Vagina (tissue), 2 donors: ENCODE data around the gene RASSF10. TPM values are rescaled to one million over a fixed set of nuclear protein-coding genes. Genes with fewer than 3 reads are reported as not detected.

Source experiments
- DNase-seq, 2 donors: peaks; one replicate each; pipeline ENCODE4 v3.0.0-alpha.2; 2017; ENCODE audit errors: extremely low spot score in 2 of 2
- H3K27ac ChIP-seq: fragments of 200-600 bp; sonication (generic); one replicate; pipeline ENCODE4 v1.5.1; 2019
- H3K27me3 ChIP-seq: fragments of 200-600 bp; sonication (generic); one replicate; pipeline ENCODE4 v1.5.1; 2019
- H3K36me3 ChIP-seq, 2 donors: fragments of 200-600 bp; sonication (generic); one replicate each; pipeline ENCODE4 v1.5.1; 2017 to 2019
- H3K4me1 ChIP-seq: fragments of 200-600 bp; sonication (generic); one replicate; pipeline ENCODE4 v1.5.1; 2019
- H3K4me3 ChIP-seq, 2 donors: fragments of 200-600 bp; sonication (generic); 1 replicate in 1 of 2; 2 replicates in 1 of 2; pipeline ENCODE4 v1.5.1; 2016 to 2019
- H3K9me3 ChIP-seq: fragments of 200-600 bp; sonication (generic); one replicate; pipeline ENCODE4 v1.5.1; 2019
- POLR2A ChIP-seq, 2 donors: fragments of 450-650 bp; IDR thresholded peaks; one replicate each; pipeline ENCODE4 v1.6.1; 2017; ENCODE audit warnings: antibody characterized with exemption in 2 of 2, mild to moderate bottlenecking in 2 of 2, moderate library complexity in 2 of 2
- POLR2AphosphoS5 ChIP-seq, 2 donors: sonication (generic); formaldehyde crosslinking; IDR thresholded peaks; one replicate each; pipeline ENCODE4 v1.9.0; 2017; ENCODE audit warnings: antibody characterized with exemption in 2 of 2, mild to moderate bottlenecking in 2 of 2, low read depth in 1 of 2; ENCODE audit not compliant: insufficient read depth in 1 of 2
- intact Hi-C: fragments of 100-400 bp; cut with DNase I; formaldehyde crosslinking; loops from one replicate; pipeline ENCODE4 v1.15.1; 2023
- total RNA-seq: library from RNA; depleted of rRNA; stranded (reverse); fragments of >200 nt; gene quantifications from one replicate; pipeline ENCODE4 v1.2.3, GENCODE V29; 2016
- TF ChIP-seq, protein P1 (sequence below), 3 experiments: fragments of 450-650 bp in 2 of 3; fragments of 200-600 bp in 1 of 3; sonication (generic) in 1 of 3; IDR thresholded peaks; one replicate each; pipeline ENCODE4 v1.5.1; 2017 to 2019; ENCODE audit warnings: antibody characterized with exemption in 3 of 3, mild to moderate bottlenecking in 2 of 3, moderate library complexity in 2 of 3

RASSF10 gene
- total RNA-seq: 3.7 TPM

DNA sequence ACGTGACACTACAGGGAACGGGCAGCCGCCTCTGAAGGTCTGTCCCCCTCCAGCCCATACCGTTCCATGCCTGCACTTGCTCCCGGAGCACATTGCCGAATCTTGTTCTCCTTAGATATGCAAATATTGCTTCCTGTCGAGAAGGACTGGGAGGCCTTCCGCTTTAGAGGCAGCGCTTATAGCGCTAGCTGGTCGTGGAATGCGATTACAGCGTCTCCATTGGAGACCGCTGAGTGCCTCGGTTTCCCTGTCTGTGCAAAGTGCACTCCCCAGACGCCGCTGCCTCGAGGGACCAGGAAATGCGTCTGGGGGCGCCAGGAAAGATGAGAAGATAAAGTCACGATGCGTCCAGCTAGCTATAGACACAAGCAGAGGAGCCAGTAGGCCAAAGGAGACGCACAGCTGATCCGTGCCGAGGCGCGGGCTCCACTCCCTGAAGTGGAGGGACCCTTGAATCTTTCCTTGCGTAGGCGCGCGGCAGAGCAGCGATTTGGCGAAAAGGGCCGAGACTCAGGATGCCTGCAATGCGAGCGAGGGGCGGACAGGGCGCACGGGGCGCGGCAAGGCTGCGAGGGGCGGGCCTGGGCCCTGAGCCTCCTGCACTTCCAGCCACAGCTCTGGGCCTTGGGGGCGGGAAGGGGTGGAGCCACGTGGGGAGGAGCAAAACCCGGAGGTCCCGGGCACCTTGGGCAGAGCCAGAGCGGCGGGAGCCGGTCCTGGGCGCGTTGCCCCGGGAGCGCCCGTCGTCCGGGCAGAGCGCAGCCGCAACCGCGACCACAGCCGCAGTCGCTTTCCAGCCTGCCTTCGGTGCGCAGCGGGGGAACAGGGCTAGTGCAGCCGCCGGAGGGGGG, at the start of gene RASSF10:
RASSF10 (plus strand) TSS at position 692 of the 851 bp plus-strand sequence. CDS start 261 bp downstream, outside the sequence.
- no peak within 1 kb of the TSS for H3K27ac ChIP-seq
- H3K9me3 ChIP-seq: no peaks in the 10 kb centered on the region
- H3K27me3 ChIP-seq: peaks cover 10% of the 10 kb centered on the region
- TF ChIP-seq POLR2AphosphoS5 (IDR thresholded peaks at IDR 0.05; ENCODE audit: insufficient read depth in 1 of 2, low read depth in 1 of 2) (peak in 1 of 2 donors; percentile 69), POLR2A (IDR thresholded peaks at IDR 0.05) (peak in 1 of 2 donors; percentile 35)
- TF ChIP-seq, protein P1, sequence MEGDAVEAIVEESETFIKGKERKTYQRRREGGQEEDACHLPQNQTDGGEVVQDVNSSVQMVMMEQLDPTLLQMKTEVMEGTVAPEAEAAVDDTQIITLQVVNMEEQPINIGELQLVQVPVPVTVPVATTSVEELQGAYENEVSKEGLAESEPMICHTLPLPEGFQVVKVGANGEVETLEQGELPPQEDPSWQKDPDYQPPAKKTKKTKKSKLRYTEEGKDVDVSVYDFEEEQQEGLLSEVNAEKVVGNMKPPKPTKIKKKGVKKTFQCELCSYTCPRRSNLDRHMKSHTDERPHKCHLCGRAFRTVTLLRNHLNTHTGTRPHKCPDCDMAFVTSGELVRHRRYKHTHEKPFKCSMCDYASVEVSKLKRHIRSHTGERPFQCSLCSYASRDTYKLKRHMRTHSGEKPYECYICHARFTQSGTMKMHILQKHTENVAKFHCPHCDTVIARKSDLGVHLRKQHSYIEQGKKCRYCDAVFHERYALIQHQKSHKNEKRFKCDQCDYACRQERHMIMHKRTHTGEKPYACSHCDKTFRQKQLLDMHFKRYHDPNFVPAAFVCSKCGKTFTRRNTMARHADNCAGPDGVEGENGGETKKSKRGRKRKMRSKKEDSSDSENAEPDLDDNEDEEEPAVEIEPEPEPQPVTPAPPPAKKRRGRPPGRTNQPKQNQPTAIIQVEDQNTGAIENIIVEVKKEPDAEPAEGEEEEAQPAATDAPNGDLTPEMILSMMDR (IDR thresholded peaks at IDR 0.05): no peak
- peaks cover 22% of the 10 kb centered on the region for H3K4me1 ChIP-seq
- H3K4me3 ChIP-seq: peak within 1 kb of the TSS; percentile 39 to 46
- intact Hi-C loops: no loop called here
- no peaks in the 10 kb centered on the region for H3K36me3 ChIP-seq
- no peak for DNase-seq

DNA sequence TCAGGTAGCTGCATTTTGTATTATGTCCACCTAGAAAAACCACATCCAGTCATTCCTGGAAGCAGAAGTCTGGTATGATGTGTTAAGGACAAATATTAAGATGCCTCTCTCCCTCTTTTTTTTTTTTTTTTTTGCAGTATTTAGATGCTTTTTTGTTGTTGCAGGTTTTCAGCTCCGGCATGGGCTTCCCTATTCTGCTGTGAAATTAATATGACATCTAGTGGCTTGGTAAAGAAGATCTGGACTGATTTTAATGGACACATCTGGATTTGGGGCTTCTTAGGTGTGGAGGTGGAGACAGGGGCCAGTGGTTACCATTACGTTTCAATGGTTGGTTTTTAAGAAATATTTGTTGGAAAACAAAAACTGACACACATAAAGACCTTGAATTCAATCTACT, 47.5 kb upstream of the RASSF10 start:
- H3K36me3 ChIP-seq: no peaks in the 10 kb centered on the region
- no peak for DNase-seq
- H3K9me3 ChIP-seq: no peaks in the 10 kb centered on the region
- TF ChIP-seq POLR2AphosphoS5 (IDR thresholded peaks at IDR 0.05; ENCODE audit: insufficient read depth in 1 of 2, low read depth in 1 of 2) (no peak), POLR2A (IDR thresholded peaks at IDR 0.05) (no peak)
- TF ChIP-seq, protein P1 (IDR thresholded peaks at IDR 0.05): no peak
- H3K27me3 ChIP-seq: no peaks in the 10 kb centered on the region
- H3K4me3 ChIP-seq: no peak overlapping the region
- intact Hi-C loops: loop anchor here (10.0 kb wide), 1 partner anchor 383 kb away; no protein-coding TSS in a partner anchor
- H3K27ac ChIP-seq: no peak overlapping the region
- no peaks in the 10 kb centered on the region for H3K4me1 ChIP-seq

DNA sequence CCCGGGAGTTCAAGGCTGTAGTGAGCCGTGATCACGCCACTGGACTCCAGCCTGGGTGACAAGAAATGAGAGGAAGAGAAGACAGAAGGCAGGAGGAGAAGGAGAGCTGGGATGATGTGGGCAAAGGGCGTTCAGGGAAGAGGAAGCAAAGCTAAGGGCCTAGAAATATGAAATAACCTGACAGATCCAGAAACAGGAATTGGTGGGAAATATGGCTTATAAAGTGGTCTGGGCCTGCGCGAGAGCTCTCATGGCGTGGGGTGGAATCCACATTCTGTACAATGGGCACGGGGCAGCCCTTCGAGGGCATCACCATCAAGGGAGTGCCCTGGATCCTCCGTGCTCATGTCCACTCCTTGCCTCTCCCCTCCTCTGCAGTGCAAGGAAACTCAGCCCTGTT, 46.8 kb upstream of the RASSF10 start:
- intact Hi-C loops: loop anchor here (10.0 kb wide), 1 partner anchor 382 kb away; no protein-coding TSS in a partner anchor
- TF ChIP-seq, protein P1 (IDR thresholded peaks at IDR 0.05): no peak
- TF ChIP-seq POLR2AphosphoS5 (IDR thresholded peaks at IDR 0.05; ENCODE audit: insufficient read depth in 1 of 2, low read depth in 1 of 2) (no peak), POLR2A (IDR thresholded peaks at IDR 0.05) (no peak)

DNA sequence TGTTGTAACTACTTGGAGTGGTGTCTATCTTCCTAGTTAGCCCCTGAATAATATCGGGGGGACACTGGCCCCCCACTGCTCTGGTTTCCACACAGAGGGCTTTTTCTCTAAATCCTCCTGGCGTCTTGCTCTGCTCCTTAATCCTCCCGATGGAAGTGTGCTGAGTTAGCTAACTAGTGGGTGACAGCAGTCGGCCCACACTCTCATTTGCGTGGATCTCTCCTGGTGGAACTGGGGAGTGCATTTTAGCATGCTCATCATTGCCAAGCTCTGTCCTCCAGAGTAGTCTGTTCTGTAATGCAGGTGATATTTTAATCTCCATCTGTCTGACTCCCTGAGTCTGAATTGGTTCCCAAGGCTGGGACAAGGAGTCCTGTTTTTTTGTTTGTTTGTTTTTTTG, 46.1 kb upstream of the RASSF10 start:
- H3K27ac ChIP-seq: no peak overlapping the region
- H3K4me3 ChIP-seq: no peak overlapping the region
- no peak for TF ChIP-seq POLR2AphosphoS5 (IDR thresholded peaks at IDR 0.05; ENCODE audit: insufficient read depth in 1 of 2, low read depth in 1 of 2)
- TF ChIP-seq POLR2A (IDR thresholded peaks at IDR 0.05): no peak
- TF ChIP-seq, protein P1 (IDR thresholded peaks at IDR 0.05): no peak
- no peaks in the 10 kb centered on the region for H3K36me3 ChIP-seq
- H3K9me3 ChIP-seq: no peaks in the 10 kb centered on the region
- intact Hi-C loops: loop anchor here (10.0 kb wide), 1 partner anchor 382 kb away; no protein-coding TSS in a partner anchor
- no peak for DNase-seq
- no peaks in the 10 kb centered on the region for H3K27me3 ChIP-seq
- no peaks in the 10 kb centered on the region for H3K4me1 ChIP-seq

More for the DNA sequence above, 46.8 kb upstream of the RASSF10 start:
- DNase-seq: no peak
- Histone ChIP-seq H3K9me3 (no peaks in the 10 kb centered on the region), H3K4me3 (no peak overlapping the region), H3K4me1 (no peaks in the 10 kb centered on the region), H3K36me3 (no peaks in the 10 kb centered on the region), H3K27me3 (no peaks in the 10 kb centered on the region), H3K27ac (no peak overlapping the region)
